A673 (cell line): ENCODE measurements around the gene FKBP11. TPM values are rescaled to one million over a fixed set of nuclear protein-coding genes. Genes with fewer than 3 reads are reported as not detected.

Experiments used
- BruUV-seq: library from RNA; stranded (reverse); fragments of 400-500 nt; replicated peaks from 2 replicates; lab custom pipeline; 2021; lab: Mats Ljungman, UMichigan
- CTCF ChIA-PET: fragments of 300-600 bp; sonication (Branson Sonifier 250); formaldehyde crosslinking; loops from one replicate; lab custom pipeline; 2022; ENCODE audit warnings: antibody characterized with exemption; lab: Charles Lee
- POLR2A ChIA-PET: fragments of 300-600 bp; sonication (Branson Sonifier 250); formaldehyde crosslinking; loops from one replicate; lab custom pipeline; 2022; ENCODE audit warnings: antibody characterized with exemption; ENCODE audit not compliant: low non-redundant PET; lab: Charles Lee
- DNase-seq: peaks from one replicate; pipeline ENCODE4 v3.0.0-alpha.2; 2015; ENCODE audit warnings: low spot score
- H3K27ac ChIP-seq: fragments of 200-600 bp; sonication (generic); 2 replicates; pipeline ENCODE4 v1.5.1; 2016; ENCODE audit warnings: mixed run types, low read depth, mild to moderate bottlenecking, mixed read lengths, antibody characterized with exemption, low read length; ENCODE audit not compliant: poor library complexity, severe bottlenecking
- H3K27me3 ChIP-seq: fragments of 200-600 bp; sonication (generic); replicated peaks from 2 replicates; pipeline ENCODE4 v1.6.1; 2017; ENCODE audit warnings: mixed run types, low read depth, mild to moderate bottlenecking, mixed read lengths, antibody characterized with exemption, low read length; ENCODE audit not compliant: insufficient read depth, poor library complexity
- H3K36me3 ChIP-seq: fragments of 200-600 bp; sonication (generic); 2 replicates; pipeline ENCODE4 v1.6.1; 2016; ENCODE audit warnings: mixed run types, mild to moderate bottlenecking, mixed read lengths, antibody characterized with exemption, low read length; ENCODE audit not compliant: insufficient read depth, poor library complexity, severe bottlenecking
- H3K4me1 ChIP-seq: fragments of 200-600 bp; sonication (generic); 2 replicates; pipeline ENCODE4 v1.6.1; 2017; ENCODE audit warnings: mixed run types, mild to moderate bottlenecking, mixed read lengths, antibody characterized with exemption, low read length; ENCODE audit not compliant: insufficient read depth, poor library complexity, severe bottlenecking
- H3K4me3 ChIP-seq: fragments of 200-600 bp; sonication (generic); 2 replicates; pipeline ENCODE4 v1.5.1; 2016; ENCODE audit warnings: low read depth, mixed run types, mild to moderate bottlenecking, mixed read lengths, low read length; ENCODE audit not compliant: poor library complexity, severe bottlenecking
- H3K9me3 ChIP-seq: fragments of 200-600 bp; sonication (generic); 2 replicates; pipeline ENCODE4 v1.6.1; 2016; ENCODE audit warnings: mixed run types, low read depth, mild to moderate bottlenecking, mixed read lengths, antibody characterized with exemption, low read length; ENCODE audit not compliant: poor library complexity, severe bottlenecking
- EZH2 ChIP-seq: fragments of 200-600 bp; sonication (generic); IDR thresholded peaks from 2 replicates; pipeline ENCODE4 v1.6.1; 2017; ENCODE audit warnings: borderline replicate concordance, low read depth, mild to moderate bottlenecking, mixed read lengths, antibody characterized with exemption, low read length; ENCODE audit not compliant: poor library complexity, severe bottlenecking
- intact Hi-C: fragments of 100-400 bp; cut with micrococcal nuclease; formaldehyde crosslinking; loops from one replicate; pipeline ENCODE4 v1.10.0; 2022; ENCODE audit not compliant: unreplicated experiment
- total RNA-seq: library from RNA; stranded (reverse); gene quantifications from 2 replicates; pipeline ENCODE4 v1.2.3, GENCODE V29; 2021
- TF ChIP-seq, protein P1 (sequence below): fragments of 300-800, 200-600 bp; sonication (generic); conservative IDR thresholded peaks from 2 replicates; pipeline ENCODE4 v1.5.1; 2017; ENCODE audit warnings: low read depth, mild to moderate bottlenecking, antibody characterized with exemption, low read length, moderate library complexity, mixed read lengths

The FKBP11 gene
- total RNA-seq, 1 experiment from 2014 or later = 32.5 TPM

DNA sequence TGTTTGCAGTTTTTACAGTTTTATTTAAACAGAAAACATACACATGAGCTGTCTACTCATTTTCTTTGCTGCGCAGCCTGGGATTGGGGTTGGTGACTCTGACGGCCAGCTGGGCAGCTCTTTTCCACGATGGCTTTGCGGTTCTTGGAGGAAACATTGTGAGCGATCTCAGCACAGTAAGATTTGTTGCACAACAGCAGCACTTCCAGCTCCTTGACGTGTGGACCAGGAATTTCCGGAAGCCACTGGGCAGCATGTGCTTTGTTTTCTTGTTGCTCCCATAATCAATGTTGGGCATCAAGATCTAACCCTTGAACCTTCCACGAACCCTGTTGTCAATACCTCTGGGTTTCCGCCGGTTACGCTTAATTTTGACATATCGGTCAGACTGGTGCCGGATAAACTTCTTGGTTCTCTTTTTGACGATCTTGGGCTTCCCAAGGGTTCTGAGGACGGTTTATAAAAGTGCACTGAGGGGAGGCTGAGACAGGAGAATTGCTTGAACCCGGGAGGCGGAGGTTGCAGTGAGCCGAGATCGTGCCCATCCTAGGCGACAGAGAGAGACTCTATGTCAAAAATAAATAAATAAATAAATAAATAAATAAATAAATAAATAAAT is 21.8 kb downstream of the FKBP11 start:
- no peaks in the 10 kb centered on the region for H3K9me3 ChIP-seq
- intact Hi-C loops = no loop called here
- BruUV-seq = no TSS peak
- no peak for DNase-seq
- POLR2A ChIA-PET = interaction anchor here (0.6 kb wide), 1 partner anchor 16 kb away, joined by 8 read pairs; no protein-coding TSS in a partner anchor
- no peak overlapping the region for H3K27ac ChIP-seq
- H3K4me1 ChIP-seq = no peaks in the 10 kb centered on the region
- H3K4me3 ChIP-seq = no peak overlapping the region
- no peaks in the 10 kb centered on the region for H3K36me3 ChIP-seq
- CTCF ChIA-PET = interaction anchor here (0.9 to 1.0 kb wide), 2 partner anchors 9 to 50 kb away, joined by 4 read pairs; no protein-coding TSS in a partner anchor
- TF ChIP-seq, protein P1, sequence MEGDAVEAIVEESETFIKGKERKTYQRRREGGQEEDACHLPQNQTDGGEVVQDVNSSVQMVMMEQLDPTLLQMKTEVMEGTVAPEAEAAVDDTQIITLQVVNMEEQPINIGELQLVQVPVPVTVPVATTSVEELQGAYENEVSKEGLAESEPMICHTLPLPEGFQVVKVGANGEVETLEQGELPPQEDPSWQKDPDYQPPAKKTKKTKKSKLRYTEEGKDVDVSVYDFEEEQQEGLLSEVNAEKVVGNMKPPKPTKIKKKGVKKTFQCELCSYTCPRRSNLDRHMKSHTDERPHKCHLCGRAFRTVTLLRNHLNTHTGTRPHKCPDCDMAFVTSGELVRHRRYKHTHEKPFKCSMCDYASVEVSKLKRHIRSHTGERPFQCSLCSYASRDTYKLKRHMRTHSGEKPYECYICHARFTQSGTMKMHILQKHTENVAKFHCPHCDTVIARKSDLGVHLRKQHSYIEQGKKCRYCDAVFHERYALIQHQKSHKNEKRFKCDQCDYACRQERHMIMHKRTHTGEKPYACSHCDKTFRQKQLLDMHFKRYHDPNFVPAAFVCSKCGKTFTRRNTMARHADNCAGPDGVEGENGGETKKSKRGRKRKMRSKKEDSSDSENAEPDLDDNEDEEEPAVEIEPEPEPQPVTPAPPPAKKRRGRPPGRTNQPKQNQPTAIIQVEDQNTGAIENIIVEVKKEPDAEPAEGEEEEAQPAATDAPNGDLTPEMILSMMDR = no peak
- no peak for TF ChIP-seq EZH2
- H3K27me3 ChIP-seq = no peaks in the 10 kb centered on the region

DNA sequence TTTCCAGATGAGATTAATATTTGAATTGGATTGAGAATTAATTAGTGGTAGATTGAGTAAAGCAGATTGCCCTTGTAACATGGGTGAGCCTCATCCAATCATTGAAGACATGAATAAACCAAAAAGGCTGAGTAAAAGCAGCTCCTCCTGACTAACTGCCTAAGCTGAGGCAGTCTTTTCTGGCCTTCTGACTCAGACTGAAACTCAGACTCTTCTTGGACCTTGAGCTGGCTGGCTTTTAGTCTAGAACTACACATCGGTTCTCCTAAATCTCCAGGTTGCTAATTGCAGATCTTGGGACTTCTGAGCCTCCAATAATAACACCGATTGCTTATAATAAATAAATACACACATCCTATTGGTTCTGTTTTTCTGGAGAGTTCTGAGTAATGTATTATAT is 24.0 kb downstream of the FKBP11 start:
- TF ChIP-seq EZH2 = no peak
- TF ChIP-seq, protein P1 = no peak
- no peaks in the 10 kb centered on the region for H3K36me3 ChIP-seq
- no peaks in the 10 kb centered on the region for H3K9me3 ChIP-seq
- ChIA-PET CTCF (interaction anchor here (1.8 kb wide), 1 partner anchor 10 kb away, joined by 7 read pairs; no protein-coding TSS in a partner anchor), POLR2A (no interaction called here)
- intact Hi-C loops = no loop called here
- no TSS peak for BruUV-seq
- no peak overlapping the region for H3K4me3 ChIP-seq
- H3K4me1 ChIP-seq = no peaks in the 10 kb centered on the region
- H3K27me3 ChIP-seq = no peaks in the 10 kb centered on the region
- DNase-seq = no peak
- H3K27ac ChIP-seq = no peak overlapping the region

DNA sequence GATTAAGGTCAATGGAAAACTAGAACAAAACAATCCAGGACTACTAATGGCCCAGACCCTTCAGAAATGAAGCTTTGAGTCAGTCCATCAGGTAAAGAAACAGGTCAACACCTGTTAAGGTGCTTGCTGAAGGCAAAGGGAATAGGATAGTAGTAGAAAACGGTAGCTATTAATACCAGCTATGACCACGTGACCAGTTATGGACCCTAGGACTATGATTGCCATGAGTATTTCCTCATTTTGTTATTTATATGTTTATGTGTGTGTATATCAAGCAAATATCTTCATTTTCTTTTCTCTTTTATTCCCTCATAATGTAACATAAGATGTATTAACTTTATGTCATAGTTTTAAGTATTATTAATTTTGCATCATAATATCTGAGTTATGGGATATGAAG is 25.6 kb downstream of the FKBP11 start:
- no peak for DNase-seq
- CTCF ChIA-PET = interaction anchor here (0.6 to 0.7 kb wide), 2 partner anchors 1158 to 1205 kb away, joined by 3 read pairs; no protein-coding TSS in a partner anchor
- BruUV-seq = no TSS peak

More for the DNA sequence above, 25.6 kb downstream of the FKBP11 start:
- Histone ChIP-seq H3K4me1 (no peaks in the 10 kb centered on the region), H3K9me3 (no peaks in the 10 kb centered on the region), H3K4me3 (no peak overlapping the region), H3K27ac (no peak overlapping the region), H3K36me3 (no peaks in the 10 kb centered on the region), H3K27me3 (no peaks in the 10 kb centered on the region)
- POLR2A ChIA-PET = no interaction called here
- TF ChIP-seq, protein P1 = no peak
- no peak for TF ChIP-seq EZH2
- intact Hi-C loops = no loop called here
